Left ventricle myocardium inferior (tissue), 1 donor: Measurements from ENCODE around the gene SUMO2. TPM values are rescaled to one million over a fixed set of nuclear protein-coding genes. Genes with fewer than 3 reads are reported as not detected.
A peak's percentile ranks its signal among the peaks of the same experiment; 100 is the strongest.

ENCODE experiments used
- DNase-seq: peaks from one replicate; pipeline ENCODE4 v3.0.0-alpha.2; 2020
- H3K27ac ChIP-seq: fragments of 200-600 bp; replicated peaks from 2 replicates; pipeline ENCODE4 v1.8.0; 2021
- H3K27me3 ChIP-seq: fragments of 200-600 bp; 2 replicates; pipeline ENCODE4 v1.8.0; 2021; ENCODE audit warnings: low read depth
- H3K36me3 ChIP-seq: fragments of 200-600 bp; 2 replicates; pipeline ENCODE4 v1.8.0; 2021
- H3K4me1 ChIP-seq: fragments of 200-600 bp; 2 replicates; pipeline ENCODE4 v1.8.0; 2021
- H3K4me3 ChIP-seq: fragments of 200-600 bp; 2 replicates; pipeline ENCODE4 v1.8.0; 2021; ENCODE audit warnings: mild to moderate bottlenecking, moderate library complexity
- H3K9me3 ChIP-seq: fragments of 200-600 bp; replicated peaks from 2 replicates; pipeline ENCODE4 v1.8.0; 2021
- intact Hi-C: fragments of 100-400 bp; cut with micrococcal nuclease; formaldehyde crosslinking; loops from one replicate; pipeline ENCODE4 v1.11.0; 2022
- total RNA-seq: library from RNA; stranded (reverse); fragmentation: NEBNext Ultra II Directional; extraction: Animal tissue kit (Norgen Biotek cat#: 25700); gene quantifications from one replicate; pipeline ENCODE4 v1.2.1, GENCODE V29; 2021
- TF ChIP-seq, protein P1 (sequence below): fragments of 200-600 bp; IDR thresholded peaks from 2 replicates; pipeline ENCODE4 v1.8.0; 2021; ENCODE audit warnings: antibody characterized with exemption, mild to moderate bottlenecking, borderline replicate concordance
- donor health status: DM: no; HTN: yes; CAD: no; lungs with severe emphysema.

Gene SUMO2
- total RNA-seq, 1 donor from 2014 or later = 183 TPM

DNA sequence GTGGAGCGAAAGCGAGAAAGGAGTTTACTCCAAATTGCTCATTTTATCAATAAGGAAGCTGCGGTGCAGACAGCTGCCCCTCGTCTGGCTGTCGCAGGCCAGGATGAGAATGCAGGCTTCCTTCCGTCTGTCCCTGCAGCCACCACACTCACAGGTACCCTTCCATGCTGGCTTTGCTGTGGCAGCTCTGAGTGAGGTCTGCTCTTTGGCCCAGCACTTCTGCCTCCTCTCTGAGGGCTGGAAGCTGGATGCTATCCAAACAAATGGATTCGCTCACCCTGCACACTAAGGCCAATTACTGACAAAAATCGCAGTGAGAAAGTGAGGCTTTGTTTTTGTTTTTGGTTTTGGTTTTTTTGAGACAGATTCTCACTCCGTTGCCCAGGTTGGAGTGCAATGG is 66.0 kb downstream of the SUMO2 start:
- H3K36me3 ChIP-seq = peaks cover 12% of the 10 kb centered on the region
- H3K9me3 ChIP-seq = no peaks in the 10 kb centered on the region
- H3K27me3 ChIP-seq = no peaks in the 10 kb centered on the region
- H3K4me1 ChIP-seq = peaks cover 36% of the 10 kb centered on the region
- DNase-seq = no peak
- H3K27ac ChIP-seq = peak overlapping the region; percentile 24
- TF ChIP-seq, protein P1, sequence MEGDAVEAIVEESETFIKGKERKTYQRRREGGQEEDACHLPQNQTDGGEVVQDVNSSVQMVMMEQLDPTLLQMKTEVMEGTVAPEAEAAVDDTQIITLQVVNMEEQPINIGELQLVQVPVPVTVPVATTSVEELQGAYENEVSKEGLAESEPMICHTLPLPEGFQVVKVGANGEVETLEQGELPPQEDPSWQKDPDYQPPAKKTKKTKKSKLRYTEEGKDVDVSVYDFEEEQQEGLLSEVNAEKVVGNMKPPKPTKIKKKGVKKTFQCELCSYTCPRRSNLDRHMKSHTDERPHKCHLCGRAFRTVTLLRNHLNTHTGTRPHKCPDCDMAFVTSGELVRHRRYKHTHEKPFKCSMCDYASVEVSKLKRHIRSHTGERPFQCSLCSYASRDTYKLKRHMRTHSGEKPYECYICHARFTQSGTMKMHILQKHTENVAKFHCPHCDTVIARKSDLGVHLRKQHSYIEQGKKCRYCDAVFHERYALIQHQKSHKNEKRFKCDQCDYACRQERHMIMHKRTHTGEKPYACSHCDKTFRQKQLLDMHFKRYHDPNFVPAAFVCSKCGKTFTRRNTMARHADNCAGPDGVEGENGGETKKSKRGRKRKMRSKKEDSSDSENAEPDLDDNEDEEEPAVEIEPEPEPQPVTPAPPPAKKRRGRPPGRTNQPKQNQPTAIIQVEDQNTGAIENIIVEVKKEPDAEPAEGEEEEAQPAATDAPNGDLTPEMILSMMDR = no peak
- intact Hi-C loops = no loop called here
- H3K4me3 ChIP-seq = no peak overlapping the region

Other genes with a start within 250 kb of the SUMO2 start
- gene OTOP3, start 247.1 kb downstream of the SUMO2 start, total RNA-seq = not detected
- gene HID1, start 210.2 kb downstream of the SUMO2 start, total RNA-seq = 7.2 TPM
- gene CDR2L, start 195.3 kb downstream of the SUMO2 start, total RNA-seq = 17.4 TPM
- 50.6 TPM for gene MRPL58, start 170.3 kb downstream of the SUMO2 start, total RNA-seq
- gene ATP5PD, start 136.0 kb downstream of the SUMO2 start, total RNA-seq = 809 TPM
- gene KCTD2, start 135.7 kb downstream of the SUMO2 start, total RNA-seq = 23.1 TPM
- 8.4 TPM for gene SLC16A5, start 95.0 kb downstream of the SUMO2 start, total RNA-seq
- gene ARMC7, start 73.0 kb downstream of the SUMO2 start, total RNA-seq = 6.2 TPM
- 25.9 TPM for gene NT5C, start 51.2 kb downstream of the SUMO2 start, total RNA-seq
- gene JPT1, start 28.4 kb downstream of the SUMO2 start, total RNA-seq = 13.8 TPM
- gene NUP85, start 22.7 kb upstream of the SUMO2 start, total RNA-seq = 21.2 TPM
- gene GGA3, start 78.6 kb upstream of the SUMO2 start, total RNA-seq = 18.8 TPM
- gene MRPS7, start 78.9 kb upstream of the SUMO2 start, total RNA-seq = 115 TPM
- gene MIF4GD, start 88.3 kb upstream of the SUMO2 start, total RNA-seq = 11.9 TPM
- 16.0 TPM for gene SLC25A19, start 106.5 kb upstream of the SUMO2 start, total RNA-seq
- 42.2 TPM for gene GRB2, start 222.7 kb upstream of the SUMO2 start, total RNA-seq